ENCODE measurements around the gene ASPG.

DNA sequence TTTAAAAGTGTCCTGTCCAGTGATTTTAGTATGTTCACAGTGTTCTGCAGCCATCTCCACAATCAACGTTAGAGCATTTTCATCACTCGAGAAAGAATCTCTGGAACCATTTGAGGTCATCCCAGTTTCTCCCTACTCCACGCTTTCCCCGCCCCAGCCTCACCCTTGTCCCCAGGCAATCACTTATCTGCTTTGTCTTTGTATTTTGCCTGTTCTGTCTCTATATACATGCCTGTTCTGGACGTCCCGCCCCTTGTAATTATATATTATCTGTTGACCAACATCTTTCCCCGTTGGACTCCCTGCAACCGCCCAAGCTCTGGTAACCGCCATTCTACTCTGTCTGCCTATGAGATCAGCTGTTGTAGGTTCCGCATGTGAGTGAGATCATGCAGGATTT lies 21.5 kb upstream of the ASPG start:
- TF ChIP-seq, protein P1, sequence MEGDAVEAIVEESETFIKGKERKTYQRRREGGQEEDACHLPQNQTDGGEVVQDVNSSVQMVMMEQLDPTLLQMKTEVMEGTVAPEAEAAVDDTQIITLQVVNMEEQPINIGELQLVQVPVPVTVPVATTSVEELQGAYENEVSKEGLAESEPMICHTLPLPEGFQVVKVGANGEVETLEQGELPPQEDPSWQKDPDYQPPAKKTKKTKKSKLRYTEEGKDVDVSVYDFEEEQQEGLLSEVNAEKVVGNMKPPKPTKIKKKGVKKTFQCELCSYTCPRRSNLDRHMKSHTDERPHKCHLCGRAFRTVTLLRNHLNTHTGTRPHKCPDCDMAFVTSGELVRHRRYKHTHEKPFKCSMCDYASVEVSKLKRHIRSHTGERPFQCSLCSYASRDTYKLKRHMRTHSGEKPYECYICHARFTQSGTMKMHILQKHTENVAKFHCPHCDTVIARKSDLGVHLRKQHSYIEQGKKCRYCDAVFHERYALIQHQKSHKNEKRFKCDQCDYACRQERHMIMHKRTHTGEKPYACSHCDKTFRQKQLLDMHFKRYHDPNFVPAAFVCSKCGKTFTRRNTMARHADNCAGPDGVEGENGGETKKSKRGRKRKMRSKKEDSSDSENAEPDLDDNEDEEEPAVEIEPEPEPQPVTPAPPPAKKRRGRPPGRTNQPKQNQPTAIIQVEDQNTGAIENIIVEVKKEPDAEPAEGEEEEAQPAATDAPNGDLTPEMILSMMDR (conservative IDR thresholded peaks at IDR 0.05 in 1 of 2, IDR thresholded peaks at IDR 0.05 in 1 of 2; ENCODE audit: low read depth in 1 of 2, low read length in 2 of 2) = no peak
- no peak for TF ChIP-seq EZH2 (IDR thresholded peaks at IDR 0.05; ENCODE audit: low read length, missing control alignments)
